Activated CD4-positive, alpha-beta T cell treated with anti-CD3 and anti-CD28 coated beads for 36 hours (primary cell): Measurements from ENCODE around the gene MARVELD1. TPM values are rescaled to one million over a fixed set of nuclear protein-coding genes. Genes with fewer than 3 reads are reported as not detected.
"Not testable (repeated sequence)": the region's sequence is repeated elsewhere in the genome, so short reads cannot be mapped to it uniquely, and the experiment has no call there.

Experiments used
- ATAC-seq: fragments of 200-7000 bp; cut with Tn5 transposase; one replicate; pipeline ENCODE4 v1.10.0; 2021; ENCODE audit warnings: mild to moderate bottlenecking, moderate library complexity
- CTCF ChIA-PET: fragments of 350-600 bp; sonication (Branson Sonifier 250); formaldehyde crosslinking; loops from one replicate; lab custom pipeline; 2021; ENCODE audit warnings: antibody characterized with exemption; lab: Charles Lee
- POLR2A ChIA-PET: fragments of 350-600 bp; sonication (Branson Sonifier 250); formaldehyde crosslinking; loops from one replicate; lab custom pipeline; 2021; ENCODE audit warnings: antibody characterized with exemption, inconsistent platforms; lab: Charles Lee
- DNase-seq: peaks from one replicate; pipeline ENCODE4 v3.0.0-alpha.2; 2020
- H3K27ac Mint-ChIP-seq: one replicate; pipeline ENCODE4 v1.8.0; 2021; ENCODE audit warnings: mixed read lengths
- H3K27me3 Mint-ChIP-seq: one replicate; pipeline ENCODE4 v1.8.0; 2021; ENCODE audit warnings: mixed read lengths
- H3K36me3 Mint-ChIP-seq: one replicate; pipeline ENCODE4 v1.8.0; 2021; ENCODE audit warnings: low read depth, mixed read lengths
- H3K4me1 Mint-ChIP-seq: one replicate; pipeline ENCODE4 v1.8.0; 2021; ENCODE audit warnings: mixed read lengths
- H3K4me3 Mint-ChIP-seq: one replicate; pipeline ENCODE4 v1.8.0; 2021; ENCODE audit warnings: mild to moderate bottlenecking, moderate library complexity, mixed read lengths
- H3K9me3 Mint-ChIP-seq: one replicate; pipeline ENCODE4 v1.8.0; 2021; ENCODE audit warnings: low read depth, mixed read lengths
- intact Hi-C, 2 experiments: fragments of 100-400 bp; cut with DNase I in 1 of 2; cut with micrococcal nuclease in 1 of 2; formaldehyde crosslinking; loops; one replicate each; pipeline versions ENCODE4 v1.14.2 to v1.15.1; 2022 to 2024; cut with DNase I, micrococcal nuclease
- total RNA-seq, 2 experiments: library from RNA; stranded (reverse); gene quantifications; one replicate each; pipeline ENCODE4 v1.2.3, GENCODE V29; 2021

MARVELD1 gene
- total RNA-seq, 2 experiments from 2014 or later = 1.8 to 1.9 TPM

DNA sequence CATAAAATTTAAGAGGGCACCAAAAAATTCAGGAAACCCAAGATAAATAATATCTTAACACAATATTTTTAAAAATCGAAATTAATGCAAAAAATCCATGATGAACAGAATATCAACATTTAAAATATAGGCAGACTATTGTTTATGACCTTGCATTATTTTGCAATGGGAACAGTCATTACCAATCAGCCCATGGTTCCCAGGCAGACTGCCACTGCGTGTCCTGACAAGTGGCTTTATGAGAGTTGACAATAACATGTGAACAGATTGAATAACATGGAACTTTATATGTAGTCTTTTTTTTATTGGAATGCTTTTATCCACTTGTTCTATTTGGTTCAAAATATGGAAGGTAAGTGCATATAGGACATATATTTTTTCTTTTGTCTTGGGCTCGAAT is 23.4 kb upstream of the MARVELD1 start:
- no peaks in the 10 kb centered on the region for H3K27me3 Mint-ChIP-seq
- CTCF ChIA-PET = interaction anchor here (4.4 kb wide), 1 partner anchor 12 kb away, joined by 23 read pairs; no protein-coding TSS in a partner anchor
- ATAC-seq (no peak), DNase-seq (no peak)
- no peak overlapping the region for H3K27ac Mint-ChIP-seq
- H3K4me3 Mint-ChIP-seq = no peak overlapping the region
- H3K9me3 Mint-ChIP-seq = no peaks in the 10 kb centered on the region
- intact Hi-C loops = no loop called here
- no peaks in the 10 kb centered on the region for H3K36me3 Mint-ChIP-seq
- POLR2A ChIA-PET = no interaction called here
- peaks cover 14% of the 10 kb centered on the region for H3K4me1 Mint-ChIP-seq

DNA sequence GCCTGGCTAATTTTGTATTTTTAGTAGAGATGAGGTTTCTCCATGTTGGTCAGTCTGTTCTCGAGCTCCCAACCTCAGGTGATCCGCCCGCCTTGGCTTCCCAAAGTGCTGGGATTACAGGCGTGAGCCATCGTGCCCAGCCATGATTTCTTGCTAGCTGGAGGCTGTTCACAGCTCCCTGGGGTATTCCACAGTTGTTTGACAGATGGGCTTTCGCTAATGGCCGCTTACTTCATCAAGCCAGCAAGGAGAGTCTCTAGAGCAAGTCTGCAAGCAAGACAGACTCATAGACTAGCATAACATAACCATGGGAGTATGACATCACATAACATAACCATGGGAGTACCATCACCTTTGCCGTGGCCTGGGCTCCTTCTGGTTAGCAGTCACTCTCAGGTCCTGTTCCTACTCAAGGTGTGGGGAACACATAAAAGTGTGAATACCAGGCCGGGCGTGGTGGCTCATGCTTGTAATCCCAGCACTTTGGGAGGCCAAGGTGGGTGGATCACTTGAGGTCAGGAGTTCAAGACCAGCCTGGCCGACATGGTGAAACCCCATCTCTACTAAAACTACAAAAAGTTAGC is 15.4 kb upstream of the MARVELD1 start:
- POLR2A ChIA-PET, H3K4me1 Mint-ChIP-seq, intact Hi-C loops, H3K4me3 Mint-ChIP-seq, ATAC-seq, H3K27ac Mint-ChIP-seq, H3K9me3 Mint-ChIP-seq, DNase-seq, H3K27me3 Mint-ChIP-seq, H3K36me3 Mint-ChIP-seq: not testable (repeated sequence)
- CTCF ChIA-PET = interaction anchor here (1.1 to 2.0 kb wide), 4 partner anchors 11 to 50 kb away, joined by 4 to 8 read pairs (median 6); partner anchors contain the start of gene AVPI1

DNA sequence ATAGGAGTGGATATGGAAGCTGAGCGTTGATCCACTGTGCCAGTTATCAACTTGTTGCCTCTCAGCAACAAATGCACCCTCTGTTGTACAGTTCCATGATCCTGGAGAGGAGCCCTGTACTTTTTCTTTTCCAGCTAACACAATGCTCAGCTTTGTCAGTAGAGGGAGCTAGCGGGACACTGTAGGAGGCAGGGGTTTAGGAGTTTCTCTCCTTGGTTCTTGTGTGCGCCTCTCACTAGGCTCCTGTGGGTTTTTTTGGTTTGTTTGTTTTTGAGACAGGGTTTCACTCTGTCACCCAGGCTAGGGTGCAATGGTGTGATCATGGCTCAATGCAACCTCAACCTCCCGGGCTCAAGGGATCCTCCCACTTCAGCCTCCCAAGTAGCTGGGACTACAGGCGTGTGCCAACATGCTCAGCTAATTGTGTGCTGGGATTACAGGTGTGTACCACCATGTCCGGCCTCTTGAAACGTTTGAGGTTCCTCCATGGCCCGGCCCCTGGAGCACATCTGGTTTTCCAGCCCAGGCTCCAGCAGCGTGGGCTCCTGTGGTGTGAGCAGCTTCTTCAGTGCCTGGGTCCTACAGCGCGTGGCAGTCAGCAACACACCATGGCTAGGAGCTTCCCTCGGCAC is 12.0 kb upstream of the MARVELD1 start:
- Mint-ChIP-seq H3K4me3 (no peak overlapping the region), H3K4me1 (no peaks in the 10 kb centered on the region), H3K27ac (no peak overlapping the region), H3K9me3 (no peaks in the 10 kb centered on the region), H3K36me3 (no peaks in the 10 kb centered on the region), H3K27me3 (peaks cover 6% of the 10 kb centered on the region)
- CTCF ChIA-PET = interaction anchor here (0.6 to 14.7 kb wide), 27 partner anchors 8 to 504 kb away, joined by 3 to 384 read pairs (median 5); partner anchors contain the start of genes AVPI1, MARVELD1 and ZFYVE27
- ATAC-seq = peak; percentile 99
- intact Hi-C loops = loop anchor here (1.0 to 5.0 kb wide), 3 partner anchors 30 to 341 kb away; partner anchors contain the start of gene ZFYVE27 (in 1 of the 2)
- POLR2A ChIA-PET = interaction anchor here (1.7 kb wide), 1 partner anchor 14 kb away, joined by 7 read pairs; the partner anchor contains the start of gene AVPI1
- peak; percentile 67 for DNase-seq

DNA sequence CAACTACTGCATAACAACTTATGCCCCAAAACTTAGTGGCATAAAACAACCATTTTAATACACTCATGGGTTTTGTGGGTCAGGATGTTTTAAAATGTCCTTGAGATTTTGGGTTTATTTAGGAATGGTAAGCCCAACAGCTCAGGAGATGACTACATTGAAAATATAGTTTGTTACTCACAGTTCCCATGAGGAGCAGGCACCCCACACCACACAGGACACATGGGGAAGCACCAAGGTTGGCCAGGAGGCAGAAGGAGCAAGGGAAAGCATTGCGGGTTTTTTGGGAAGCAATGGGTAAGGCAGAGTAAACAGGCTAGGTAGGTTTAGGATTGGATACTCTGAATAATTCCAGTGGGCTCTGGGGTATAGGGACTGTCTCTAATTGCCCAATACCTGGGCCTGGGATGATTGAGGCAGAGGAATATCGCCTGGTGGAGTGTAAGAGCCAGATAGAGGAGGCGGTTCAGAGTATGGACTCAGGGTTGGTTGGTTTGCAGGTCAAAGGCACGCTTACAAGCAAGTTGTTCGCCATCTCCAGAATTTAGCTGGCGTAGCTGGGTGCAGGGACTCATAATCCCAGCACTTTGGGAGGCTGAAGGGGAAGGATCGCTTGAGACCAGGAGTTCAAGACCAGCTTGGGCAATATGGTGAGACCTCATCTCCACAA is 10.0 kb upstream of the MARVELD1 start:
- Mint-ChIP-seq H3K9me3 (no peaks in the 10 kb centered on the region), H3K4me1 (no peaks in the 10 kb centered on the region), H3K27ac (no peak overlapping the region), H3K36me3 (no peaks in the 10 kb centered on the region), H3K27me3 (peaks cover 9% of the 10 kb centered on the region), H3K4me3 (no peak overlapping the region)
- POLR2A ChIA-PET = no interaction called here
- CTCF ChIA-PET = interaction anchor here (0.6 to 14.7 kb wide), 12 partner anchors 9 to 45 kb away, joined by 3 to 384 read pairs (median 4); partner anchors contain the start of genes AVPI1 and ZFYVE27
- ATAC-seq (no peak), DNase-seq (no peak)
- intact Hi-C loops = loop anchor here in 1 of 2 experiments (5.0 kb wide), 1 partner anchor 339 kb away; no protein-coding TSS in a partner anchor

DNA sequence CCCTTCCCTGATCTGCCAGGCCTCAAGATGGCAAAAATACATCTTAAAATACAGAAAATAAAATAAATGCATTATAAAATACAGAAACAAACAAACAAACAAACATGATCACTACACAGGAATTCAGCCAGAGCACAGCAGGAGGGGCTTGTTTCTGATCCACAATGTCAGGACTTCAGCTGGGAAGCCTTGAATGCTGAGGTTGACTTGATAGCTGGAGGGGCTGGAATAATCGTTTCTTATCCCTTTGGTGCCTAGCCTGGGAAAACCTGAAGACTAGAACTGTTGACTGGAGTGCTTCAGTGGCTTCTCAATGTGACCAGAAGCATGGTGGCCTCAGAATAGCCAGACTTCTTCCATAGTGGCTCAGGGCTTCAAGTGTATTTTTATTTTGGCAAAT is 9.2 kb upstream of the MARVELD1 start:
- no peak for ATAC-seq
- H3K27ac Mint-ChIP-seq = no peak overlapping the region

DNA sequence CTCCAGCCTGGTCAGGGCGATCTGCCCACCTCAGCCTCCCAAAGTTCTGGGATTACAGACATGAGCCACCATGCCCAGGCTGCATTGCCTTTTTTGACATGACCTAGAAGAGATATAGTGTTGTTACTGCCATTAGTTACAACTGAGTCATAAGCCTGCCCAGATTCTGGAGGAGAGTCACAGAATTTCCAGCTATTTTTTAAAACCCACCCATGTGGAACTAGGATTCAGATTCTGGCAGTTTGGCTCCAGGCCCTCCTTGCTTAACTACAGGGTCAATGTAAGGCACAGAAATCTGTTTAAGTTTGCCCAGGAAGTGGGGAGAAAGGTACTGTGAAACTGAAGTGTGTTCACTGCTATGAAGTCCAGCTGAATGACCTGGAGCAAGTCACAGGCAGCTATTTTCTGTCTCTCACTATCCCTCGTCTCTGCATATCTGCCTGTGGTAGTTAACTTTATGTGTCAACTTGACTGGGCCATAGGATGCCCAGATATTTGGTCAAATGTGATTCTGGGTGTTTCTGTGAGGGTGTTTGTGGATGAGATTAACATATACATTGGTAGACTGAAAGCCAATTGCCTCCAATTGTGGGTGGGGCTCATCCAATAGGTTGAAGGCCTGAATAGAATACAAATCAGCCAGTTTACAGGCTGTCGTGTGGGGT is 8.4 kb upstream of the MARVELD1 start:
- H3K27ac Mint-ChIP-seq = no peak overlapping the region
- POLR2A ChIA-PET = no interaction called here
- intact Hi-C loops = loop anchor here in 1 of 2 experiments (5.0 kb wide), 1 partner anchor 162 kb away; no protein-coding TSS in a partner anchor

More for the DNA sequence above, 9.2 kb upstream of the MARVELD1 start:
- Mint-ChIP-seq H3K9me3 (no peaks in the 10 kb centered on the region), H3K4me3 (no peak overlapping the region), H3K36me3 (no peaks in the 10 kb centered on the region), H3K4me1 (no peaks in the 10 kb centered on the region), H3K27me3 (peaks cover 13% of the 10 kb centered on the region)
- POLR2A ChIA-PET = no interaction called here
- DNase-seq = no peak
- intact Hi-C loops = loop anchor here in 1 of 2 experiments (5.0 kb wide), 1 partner anchor 338 kb away; no protein-coding TSS in a partner anchor
- CTCF ChIA-PET = interaction anchor here (1.0 to 14.7 kb wide), 7 partner anchors 8 to 40 kb away, joined by 4 to 384 read pairs (median 5); partner anchors contain the start of genes AVPI1 and ZFYVE27

DNA sequence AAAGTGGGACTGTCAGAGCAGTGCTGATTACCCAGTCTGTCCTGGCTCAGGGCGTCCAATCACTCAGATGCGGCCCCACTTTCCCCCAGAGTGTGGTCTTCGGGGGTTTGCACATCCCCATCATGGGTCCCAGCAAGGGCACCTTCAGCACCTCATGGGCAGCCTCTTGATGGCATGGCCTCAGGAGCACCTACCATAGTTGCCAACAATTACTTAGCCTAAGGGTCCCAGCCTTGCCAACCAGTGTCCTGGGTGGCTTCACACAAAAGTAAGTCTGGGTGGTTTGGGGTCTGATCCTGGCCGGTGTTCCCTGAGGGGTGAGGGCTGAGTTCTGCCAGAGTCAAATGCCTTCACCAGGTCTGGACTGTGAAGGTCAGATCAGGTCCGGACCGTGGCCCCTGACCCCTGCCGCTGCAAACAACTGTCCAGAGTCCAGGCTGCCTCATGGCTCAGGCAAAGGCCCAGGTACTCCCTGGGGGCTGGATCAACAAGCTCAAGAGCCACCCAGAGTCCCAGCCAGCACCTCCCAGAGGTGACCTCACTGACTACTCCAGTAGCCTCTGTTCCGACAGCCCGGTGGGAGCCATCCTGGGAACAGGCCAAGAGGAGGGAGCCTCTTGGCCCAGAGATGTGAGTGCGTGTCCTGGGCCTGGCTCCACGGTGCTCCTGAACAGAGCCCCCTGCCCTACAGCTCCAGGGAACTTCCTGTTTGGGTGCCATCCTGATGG is 6.2 kb upstream of the MARVELD1 start:
- Mint-ChIP-seq H3K4me1 (no peaks in the 10 kb centered on the region), H3K4me3 (no peak overlapping the region), H3K9me3 (no peaks in the 10 kb centered on the region), H3K27me3 (peaks cover 21% of the 10 kb centered on the region), H3K27ac (no peak overlapping the region), H3K36me3 (no peaks in the 10 kb centered on the region)
- intact Hi-C loops = loop anchor here in 1 of 2 experiments (5.0 kb wide), 1 partner anchor 160 kb away; no protein-coding TSS in a partner anchor
- CTCF ChIA-PET = interaction anchor here (1.2 to 14.7 kb wide), 4 partner anchors 9 to 162 kb away, joined by 3 to 384 read pairs (median 3); partner anchors contain the start of gene ZFYVE27
- POLR2A ChIA-PET = no interaction called here
- DNase-seq = no peak
- ATAC-seq = no peak

More for the DNA sequence above, 8.4 kb upstream of the MARVELD1 start:
- H3K9me3 Mint-ChIP-seq = no peaks in the 10 kb centered on the region
- CTCF ChIA-PET = interaction anchor here (0.6 to 14.7 kb wide), 6 partner anchors 19 to 1747 kb away, joined by 3 to 384 read pairs (median 5); partner anchors contain the start of genes AVPI1 and ZFYVE27
- ATAC-seq (no peak), DNase-seq (no peak)
- no peaks in the 10 kb centered on the region for H3K36me3 Mint-ChIP-seq
- peaks cover 18% of the 10 kb centered on the region for H3K27me3 Mint-ChIP-seq
- no peaks in the 10 kb centered on the region for H3K4me1 Mint-ChIP-seq
- H3K4me3 Mint-ChIP-seq = no peak overlapping the region

DNA sequence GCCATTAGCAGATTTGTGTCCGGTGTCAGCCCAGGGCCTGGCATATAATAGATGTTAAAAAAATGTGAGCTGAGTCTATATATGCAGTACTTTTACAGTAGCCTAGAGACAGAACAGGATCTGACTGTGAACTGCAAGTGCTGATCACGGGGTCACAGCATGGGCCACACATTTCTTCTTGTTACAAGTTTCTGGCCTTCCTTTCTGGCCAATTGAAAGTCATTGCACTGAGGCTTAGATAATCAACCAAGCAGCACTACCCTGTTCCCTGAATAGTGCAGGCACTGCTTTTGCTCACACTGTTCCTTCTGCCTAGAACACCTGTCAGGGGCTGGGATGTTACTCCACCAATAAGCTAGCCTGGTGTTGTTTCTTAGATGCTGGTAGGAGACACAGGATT is 5.4 kb upstream of the MARVELD1 start:
- intact Hi-C loops = loop anchor here in 1 of 2 experiments (5.0 kb wide), 1 partner anchor 159 kb away; no protein-coding TSS in a partner anchor
- peaks cover 24% of the 10 kb centered on the region for H3K27me3 Mint-ChIP-seq
- CTCF ChIA-PET = interaction anchor here (1.2 to 14.7 kb wide), 7 partner anchors 8 to 161 kb away, joined by 3 to 384 read pairs (median 4); partner anchors contain the start of gene ZFYVE27
- no peak for DNase-seq
- POLR2A ChIA-PET = no interaction called here
- no peak overlapping the region for H3K4me3 Mint-ChIP-seq
- no peak overlapping the region for H3K27ac Mint-ChIP-seq
- no peaks in the 10 kb centered on the region for H3K36me3 Mint-ChIP-seq
- H3K9me3 Mint-ChIP-seq = no peaks in the 10 kb centered on the region
- H3K4me1 Mint-ChIP-seq = peaks cover 4% of the 10 kb centered on the region
- no peak for ATAC-seq

DNA sequence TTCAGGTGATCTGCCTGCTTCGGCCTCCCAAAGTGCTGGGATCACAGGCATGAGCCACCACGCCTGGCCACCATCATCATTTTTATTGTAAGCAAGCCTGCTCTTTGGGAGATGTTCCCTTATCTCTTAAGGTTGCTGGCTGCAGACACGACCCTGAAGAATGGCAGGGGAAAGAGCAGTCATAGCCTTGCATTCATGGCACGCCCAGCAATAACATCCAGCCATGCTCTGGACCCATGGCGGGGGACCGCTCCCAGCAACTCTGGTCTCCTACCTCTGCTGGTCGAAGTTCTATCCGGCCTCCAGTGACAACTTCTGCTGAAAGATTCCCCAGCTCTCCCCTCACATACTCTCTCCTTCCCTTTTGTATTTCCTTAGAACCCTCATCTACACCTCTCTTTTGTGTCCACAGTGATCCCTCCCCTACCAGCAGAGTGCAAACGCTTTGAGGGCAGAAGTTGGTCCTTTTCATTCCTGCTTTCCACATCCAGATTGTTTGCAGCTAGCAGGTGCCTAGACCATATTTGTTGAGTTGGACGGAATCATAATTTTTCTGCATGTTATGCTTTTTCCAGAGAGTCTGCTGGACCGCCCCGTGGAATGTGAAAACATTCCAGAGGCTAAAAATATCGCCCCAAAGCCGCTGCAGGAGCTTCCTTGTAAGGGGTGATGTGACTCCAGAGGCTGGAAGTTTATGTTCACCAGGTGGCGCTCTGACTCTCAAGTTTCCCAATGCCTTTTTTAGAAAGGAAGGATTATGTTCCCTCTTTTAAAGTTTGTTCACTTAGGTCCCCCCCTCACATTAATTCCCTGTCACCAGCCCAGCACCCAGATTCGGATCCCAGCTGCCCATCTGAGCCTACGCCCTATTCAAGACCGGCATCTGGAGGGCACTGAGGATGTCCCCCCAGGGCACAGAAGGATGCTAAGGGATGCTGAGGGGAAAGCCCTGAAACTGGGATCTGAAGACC is 4.3 kb upstream of the MARVELD1 start:
- peaks cover 7% of the 10 kb centered on the region for H3K4me1 Mint-ChIP-seq
- no peaks in the 10 kb centered on the region for H3K36me3 Mint-ChIP-seq
- no peak overlapping the region for H3K4me3 Mint-ChIP-seq
- H3K27ac Mint-ChIP-seq = no peak overlapping the region
- H3K27me3 Mint-ChIP-seq = peaks cover 25% of the 10 kb centered on the region
- ATAC-seq (no peak), DNase-seq (peak; percentile 66)
- ChIA-PET CTCF (interaction anchor here (0.6 to 14.7 kb wide), 19 partner anchors 8 to 982 kb away, joined by 3 to 384 read pairs (median 4); partner anchors contain the start of genes AVPI1 and ZFYVE27), POLR2A (interaction anchor here (0.6 kb wide), 1 partner anchor 25 kb away, joined by 5 read pairs; no protein-coding TSS in a partner anchor)
- intact Hi-C loops = loop anchor here (1.0 to 5.0 kb wide), 2 partner anchors 22 to 158 kb away; no protein-coding TSS in a partner anchor
- H3K9me3 Mint-ChIP-seq = no peaks in the 10 kb centered on the region
